GM18907 (cell line): ENCODE data around the gene ZBTB45.
A peak's percentile ranks its signal among the peaks of the same experiment; 100 is the strongest.

ENCODE experiments used
- ATAC-seq: cut with Tn5 transposase; IDR thresholded peaks from one replicate; pipeline ENCODE4 v1.9.1; 2021; ENCODE audit warnings: mild to moderate bottlenecking, moderate library complexity; ENCODE audit not compliant: unreplicated experiment

Gene ZBTB45

DNA sequence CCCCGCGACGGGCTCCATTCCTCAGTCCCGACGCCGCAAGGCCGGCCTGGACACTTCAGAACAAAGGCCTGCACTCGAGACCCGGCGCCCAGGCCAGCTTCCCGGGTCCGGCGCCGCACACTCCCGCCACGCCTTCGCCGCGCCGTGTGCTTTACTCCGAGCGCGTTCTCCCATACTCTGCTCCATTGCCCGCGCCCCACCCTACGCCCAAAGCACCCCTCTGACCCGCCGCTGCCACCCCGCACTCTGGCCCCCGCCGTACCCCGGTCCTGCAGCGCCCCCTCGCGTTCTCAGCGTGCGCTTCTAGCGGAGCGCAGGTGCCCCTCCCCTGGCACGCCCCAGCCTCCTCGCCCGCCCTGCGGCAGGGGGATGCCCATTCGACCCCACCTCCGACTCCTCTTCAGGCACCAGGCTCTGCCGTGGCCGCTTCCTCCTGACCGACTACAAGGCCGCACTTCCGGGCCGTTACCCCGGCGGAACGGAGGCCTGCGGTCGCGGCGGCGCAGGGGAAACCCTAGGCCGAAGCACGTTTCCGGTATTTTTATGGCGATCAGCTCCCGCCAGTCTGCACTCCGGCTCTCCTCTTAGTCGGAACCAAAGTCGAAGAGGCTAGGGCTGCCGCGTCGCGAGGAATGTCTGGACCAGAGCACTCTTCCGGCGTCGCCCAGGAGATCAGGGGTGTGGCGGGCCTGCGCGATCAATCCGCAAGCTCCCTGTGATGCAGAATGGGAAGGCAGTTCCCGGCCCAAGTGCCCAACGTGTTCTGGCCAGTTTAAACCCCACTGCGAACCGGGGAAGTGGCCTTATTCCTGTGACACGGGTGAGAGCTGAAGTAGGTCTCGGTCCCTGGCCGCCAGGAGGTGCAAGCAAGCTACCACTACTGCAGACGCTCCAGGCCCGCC, at the start of gene ZBTB45:
Gene ZBTB45, minus strand, starts transcription at position 456 of the 902 bp plus-strand sequence. CDS start 2,137 bp downstream, outside the sequence.
- peak; percentile 85 for ATAC-seq

DNA sequence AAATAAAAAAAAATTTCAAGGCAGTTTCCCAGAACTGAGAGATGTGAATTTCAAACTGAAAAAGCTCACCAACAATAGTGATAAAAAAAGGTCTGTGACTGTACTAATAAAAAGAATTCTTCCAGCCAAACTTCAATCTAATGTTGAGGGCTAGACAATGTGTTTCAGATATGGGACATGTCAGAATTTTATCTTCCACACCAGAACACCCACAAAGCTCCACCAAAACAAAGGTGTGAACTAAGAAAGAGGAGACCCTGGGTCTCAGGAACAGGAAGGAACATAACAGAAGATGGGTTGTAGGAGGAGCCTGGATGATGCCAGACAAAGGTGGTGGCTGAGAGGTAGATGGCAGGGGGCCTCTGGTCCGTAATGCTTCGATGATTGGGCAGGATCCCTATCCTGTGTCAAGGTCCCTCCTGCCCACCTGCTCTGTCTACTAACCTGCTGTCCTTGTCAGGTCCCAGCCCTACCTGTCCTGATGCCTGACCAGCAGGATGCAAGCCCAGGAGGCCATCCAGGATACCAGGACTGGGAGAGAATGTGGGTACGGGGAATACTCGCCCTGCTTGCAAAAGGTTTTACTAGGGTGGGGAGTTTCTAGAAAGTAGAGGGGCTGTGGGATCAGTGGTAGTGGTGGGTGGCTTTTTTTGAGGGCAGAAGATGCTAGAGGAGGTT, 49.0 kb upstream of the ZBTB45 start:
- ATAC-seq = no peak

DNA sequence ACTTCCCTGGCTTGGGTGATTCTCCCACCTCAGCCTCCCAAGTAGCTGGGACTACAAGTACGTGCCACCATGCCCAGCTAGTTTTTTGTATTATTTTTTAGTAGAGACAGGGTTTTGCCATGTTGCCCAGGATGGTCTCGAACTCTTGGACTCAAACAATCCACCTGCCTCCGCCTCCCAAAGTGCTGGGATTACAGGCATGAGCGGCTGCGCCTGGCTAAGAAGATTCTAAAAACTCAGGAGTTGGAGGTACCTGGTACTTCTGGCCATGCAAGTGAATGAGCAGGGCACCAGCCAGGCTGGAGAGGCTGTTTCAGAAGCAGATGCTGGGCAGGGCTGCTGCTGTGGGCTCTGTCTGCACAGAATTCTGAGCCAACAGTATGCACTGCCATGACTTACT, 47.4 kb upstream of the ZBTB45 start:
- ATAC-seq = no peak

DNA sequence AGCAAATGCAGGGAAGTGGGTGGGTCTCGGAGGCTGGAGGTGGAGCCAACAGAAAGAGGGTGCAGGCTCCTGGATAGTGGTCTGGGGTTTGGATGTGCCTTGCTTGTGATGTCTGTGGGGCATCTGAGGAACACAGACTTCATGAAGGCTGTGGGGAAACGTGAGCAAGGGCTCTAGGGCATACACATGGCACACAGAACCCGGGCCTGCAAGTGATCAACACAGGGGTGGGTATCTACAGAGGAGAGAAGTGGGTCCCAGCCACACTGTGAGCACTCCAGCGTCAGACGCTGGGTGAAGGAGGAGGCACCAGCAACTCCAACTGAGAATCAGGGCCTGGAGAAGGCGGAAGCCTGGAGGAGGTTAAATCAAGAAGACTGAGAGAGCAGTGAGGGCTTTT, 44.2 kb upstream of the ZBTB45 start:
- no peak for ATAC-seq

DNA sequence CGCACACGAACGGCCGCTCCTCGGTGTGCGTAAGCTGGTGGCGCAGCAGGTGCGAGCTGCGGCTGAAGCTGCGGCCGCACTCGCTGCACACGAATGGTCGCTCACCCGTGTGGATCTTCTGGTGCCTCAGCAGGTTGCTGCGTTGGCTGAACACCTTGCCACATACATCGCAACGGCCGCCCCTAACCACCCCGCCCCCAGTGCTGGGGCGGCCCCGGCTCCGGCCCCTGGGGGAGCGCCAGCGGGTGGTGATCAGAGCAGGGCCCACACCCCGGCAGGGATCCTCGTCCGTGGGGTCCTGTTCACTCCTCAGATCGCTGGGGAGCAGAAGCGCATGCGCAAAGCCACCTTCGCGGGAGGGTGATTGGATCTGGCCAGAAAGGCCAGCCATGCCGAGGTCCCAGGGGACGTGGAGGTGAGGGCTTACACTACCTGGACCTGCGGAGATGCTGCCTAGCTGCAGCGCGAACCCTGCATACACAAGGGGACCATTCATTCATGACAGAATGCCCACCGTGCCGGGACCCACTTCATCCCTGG, 43.5 kb upstream of the ZBTB45 start:
- ATAC-seq = no peak

DNA sequence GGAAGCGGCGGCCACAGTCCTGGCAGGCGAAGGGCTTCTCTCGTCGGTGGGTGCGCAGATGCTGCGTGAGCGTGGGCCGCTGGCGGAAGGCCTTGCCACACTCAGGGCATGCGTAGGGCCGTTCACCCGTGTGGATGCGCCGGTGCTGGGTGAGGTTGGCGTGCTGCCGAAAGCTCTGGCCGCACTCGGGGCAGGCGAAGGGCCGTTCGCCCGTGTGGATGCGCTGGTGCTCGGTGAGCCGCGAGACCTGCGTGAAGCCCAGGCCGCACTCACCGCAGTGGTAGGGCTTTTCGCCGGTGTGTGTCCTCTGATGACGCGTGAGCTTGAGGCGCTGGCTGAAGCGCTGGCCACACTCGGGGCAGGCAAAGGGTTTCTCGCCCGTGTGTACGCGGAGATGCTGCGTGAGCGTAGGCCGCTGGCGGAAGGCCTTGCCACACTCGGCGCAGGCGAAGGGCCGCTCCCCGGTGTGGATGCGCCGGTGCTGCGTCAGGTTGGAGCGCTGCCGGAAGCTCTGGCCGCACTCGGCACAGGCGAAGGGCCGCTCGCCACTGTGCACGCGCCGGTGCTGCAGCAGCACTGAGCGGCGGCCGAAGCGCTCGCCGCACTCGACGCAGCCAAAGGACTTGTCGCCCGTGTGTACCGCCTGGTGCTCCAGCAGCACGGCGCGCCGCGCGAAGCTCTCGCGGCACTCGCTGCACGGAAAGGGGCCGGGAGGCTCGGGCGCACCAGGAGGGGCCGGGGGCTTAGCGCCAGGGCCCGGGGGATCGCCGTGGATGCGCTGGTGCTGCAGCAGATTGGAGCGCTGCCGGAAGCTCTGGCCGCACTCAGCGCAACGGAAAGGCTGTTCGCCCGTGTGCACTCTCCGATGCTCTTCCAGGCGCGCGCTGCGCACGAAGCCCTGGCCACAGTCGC, 42.8 kb upstream of the ZBTB45 start:
- ATAC-seq = no peak

DNA sequence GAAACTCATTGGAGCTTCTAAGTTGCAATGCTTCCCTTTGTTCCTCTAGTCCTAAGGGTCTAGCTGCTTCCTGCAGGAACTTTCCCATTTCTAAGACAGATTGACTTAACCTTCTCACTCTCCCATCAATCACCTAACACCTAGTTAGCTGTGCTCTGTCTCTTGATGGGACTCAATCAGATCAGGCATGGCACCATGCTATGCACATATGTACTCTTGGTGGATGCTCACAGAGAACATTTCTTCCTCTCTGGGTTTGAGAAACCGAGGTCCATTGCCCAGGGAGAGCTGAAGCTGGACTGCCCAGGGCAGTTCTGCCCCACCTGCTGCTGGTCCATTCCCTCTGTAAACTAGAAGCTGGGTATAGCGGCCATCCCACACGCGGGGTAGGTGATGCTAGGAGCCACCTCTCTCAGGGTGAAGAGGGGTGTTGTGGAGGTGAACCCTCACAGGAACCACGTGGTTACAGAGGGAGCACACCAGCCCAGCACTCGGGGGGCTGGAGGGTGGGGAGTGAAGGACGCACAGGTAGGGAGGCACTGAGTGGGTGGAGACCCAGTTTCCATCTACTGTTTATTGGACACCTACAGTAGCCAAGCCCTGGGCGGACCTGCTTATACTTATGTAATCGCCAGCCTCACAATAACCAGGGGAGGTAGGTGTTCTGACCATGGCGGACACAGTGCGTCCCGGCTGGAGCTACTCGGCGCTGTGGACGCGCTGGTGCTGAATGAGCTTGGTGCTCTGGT, 41.9 kb upstream of the ZBTB45 start:
- ATAC-seq = no peak

DNA sequence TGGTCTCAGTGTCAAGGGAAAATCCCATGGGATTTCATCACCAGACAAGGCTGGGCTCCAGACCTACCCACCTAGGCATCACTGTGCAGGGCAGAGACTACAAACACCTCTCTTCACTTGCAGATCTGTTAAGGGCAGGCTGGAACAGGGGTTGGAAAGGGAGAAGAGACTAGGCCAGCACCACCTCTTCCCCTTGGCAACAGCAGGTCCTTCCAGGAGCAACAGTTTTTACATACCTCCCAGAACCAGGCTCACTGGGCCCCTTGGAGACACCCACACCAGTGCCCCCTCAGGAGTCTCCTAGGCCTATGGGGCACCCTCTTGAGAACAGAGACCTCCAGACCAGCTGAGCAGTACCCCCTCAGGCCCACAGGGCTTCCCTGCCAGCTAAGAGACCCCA, 41.3 kb upstream of the ZBTB45 start:
- ATAC-seq = no peak

- no peak for ATAC-seq
Observed at GRCh38 chr19:58560007-58560887, 40.6 kb upstream of the ZBTB45 start.

- peak; percentile 26 for ATAC-seq
Observed at GRCh38 chr19:58559275-58560006, 39.8 kb upstream of the ZBTB45 start.

DNA sequence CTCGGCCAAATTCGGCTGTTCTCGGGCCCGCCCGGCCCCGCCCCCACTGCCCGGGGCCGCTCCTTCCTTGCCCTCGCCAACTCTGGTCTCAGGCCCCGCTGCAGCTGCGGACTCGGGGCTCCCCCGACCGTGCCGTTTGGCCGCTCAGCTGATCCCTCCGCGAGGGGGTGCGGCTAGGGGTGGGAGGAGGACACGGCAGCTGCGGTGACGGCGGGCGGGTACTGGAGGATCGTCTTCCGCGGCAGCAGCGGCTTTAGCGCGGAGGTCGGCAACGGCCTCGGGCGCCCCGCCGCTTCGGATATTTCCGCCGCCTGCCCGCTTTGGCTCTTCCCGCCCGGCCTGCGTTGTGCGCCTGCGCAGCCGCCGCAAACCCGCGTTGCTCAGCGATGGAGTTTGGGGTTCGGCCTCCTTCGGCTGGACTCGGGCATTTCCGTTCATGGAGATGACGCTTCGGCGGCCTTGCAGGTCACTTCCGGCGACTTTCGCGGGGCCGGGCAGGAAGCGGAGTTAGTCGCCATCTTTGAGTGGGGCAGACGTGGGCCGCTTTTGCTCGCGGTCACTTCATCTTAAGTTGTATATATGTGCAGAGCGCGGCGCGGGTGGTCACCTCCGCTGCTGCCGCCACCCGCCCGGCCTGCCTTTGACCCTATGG, 39.1 kb upstream of the ZBTB45 start:
- peak; percentile 63 for ATAC-seq

GRCh38 chr19:58558066-58558622, 38.5 kb upstream of the ZBTB45 start, which contains the start of gene UBE2M:
UBE2M (minus strand) TSS chr19:58558611; CDS start chr19:58558381, 230 bp downstream.
- peak; percentile 4 for ATAC-seq

DNA sequence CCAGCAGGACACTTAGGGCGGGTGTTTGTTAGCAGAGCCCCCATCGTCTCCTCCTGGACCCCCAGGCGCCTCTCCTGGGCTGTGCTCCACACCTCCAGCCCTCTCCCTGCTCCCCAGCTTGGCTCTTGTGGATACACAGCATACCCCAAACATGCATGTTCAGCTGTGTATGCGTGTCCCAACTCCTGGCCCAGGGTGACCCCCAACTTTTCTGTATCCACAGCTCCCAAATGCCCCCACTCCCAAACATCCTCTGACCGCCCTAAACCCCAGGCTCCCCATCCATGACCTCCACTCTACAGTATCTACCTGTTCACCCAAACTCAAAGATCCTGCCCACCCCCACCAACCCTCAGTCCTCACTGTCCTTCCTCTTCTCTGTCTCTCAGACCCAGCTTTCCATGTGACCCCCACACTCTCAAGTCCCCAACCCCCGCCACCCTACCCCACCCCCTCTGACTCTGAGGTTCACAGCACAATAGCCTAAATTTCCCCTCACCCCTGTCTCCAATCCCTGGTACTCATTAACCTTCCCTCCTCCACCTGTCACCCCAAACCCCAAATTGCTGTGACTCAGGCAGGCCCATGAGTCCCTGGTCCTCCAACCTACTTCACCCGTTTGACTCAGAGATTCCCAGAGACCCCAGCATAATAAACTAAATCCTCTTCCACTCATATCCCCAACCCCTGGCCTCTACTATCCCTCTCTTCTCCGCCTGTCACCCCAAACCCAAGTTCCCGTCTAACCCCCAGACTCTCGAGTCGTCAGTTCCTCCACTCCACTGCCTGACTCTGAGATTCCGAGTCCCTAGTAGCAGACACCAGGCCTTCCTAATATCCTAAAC, 37.8 kb upstream of the ZBTB45 start:
- ATAC-seq = no peak

DNA sequence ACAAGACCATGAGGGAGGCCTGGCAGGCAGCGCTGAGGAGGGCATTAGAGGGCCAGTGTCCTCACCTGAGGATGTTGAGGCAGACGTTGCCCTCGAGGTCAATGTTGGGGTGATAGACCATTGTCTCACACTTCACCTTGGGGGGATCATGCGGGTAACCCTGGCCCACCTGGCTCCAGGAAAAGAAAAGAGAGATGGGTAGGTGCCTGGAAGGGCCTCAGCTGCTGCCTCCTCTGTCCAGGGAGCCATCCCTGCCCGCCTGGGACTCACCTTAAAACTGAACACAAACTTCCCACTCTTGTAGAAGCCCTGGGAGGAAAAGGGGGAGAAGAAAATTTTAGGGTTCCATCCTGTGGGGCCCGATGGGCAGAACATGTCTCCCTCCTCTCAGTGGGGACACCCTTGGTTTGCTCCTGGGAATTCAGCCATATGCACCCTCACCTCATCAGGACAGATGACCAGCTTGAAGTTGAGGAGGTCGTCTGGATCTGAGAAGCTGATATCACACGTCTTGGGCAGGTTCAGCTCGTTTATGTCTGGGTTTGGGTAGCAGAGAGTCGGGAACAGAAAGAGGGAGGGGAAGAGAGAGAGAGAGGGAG, 37.1 kb upstream of the ZBTB45 start:
- ATAC-seq = no peak

- ATAC-seq = no peak
Observed at GRCh38 chr19:58555920-58556621, 36.5 kb upstream of the ZBTB45 start.
